ENCODE results near the gene TMEM255B. TPM values are rescaled to one million over a fixed set of nuclear protein-coding genes. Genes with fewer than 3 reads are reported as not detected.

The TMEM255B gene
- total RNA-seq, 1 experiment from 2014 or later, result 4.7 TPM

GRCh38 chr13:113732176-113732960 is 26.7 kb upstream of the TMEM255B start:
- Mint-ChIP-seq H3K27me3 (ENCODE audit: low read depth) (peaks cover 24% of the 10 kb centered on the region), H3K4me3 (no peak overlapping the region), H3K9me3 (peaks cover 11% of the 10 kb centered on the region), H3K4me1 (no peaks in the 10 kb centered on the region), H3K27ac (no peak overlapping the region), H3K36me3 (peaks cover 2% of the 10 kb centered on the region; the same call in 1 of the 2 replicates)
- POLR2A ChIA-PET, result no interaction called here
- ATAC-seq (no peak), DNase-seq (ENCODE audit: low spot score) (no peak)
- TF ChIP-seq NR1H2 (CRISPR knock-in tag; IDR thresholded peaks at IDR 0.05) (no peak), PRRX2 (CRISPR knock-in tag; IDR thresholded peaks at IDR 0.05) (no peak), NFYB (CRISPR knock-in tag; conservative IDR thresholded peaks at IDR 0.05; ENCODE audit: low read depth) (no peak), ZBTB21 (CRISPR knock-in tag; IDR thresholded peaks at IDR 0.05; ENCODE audit: borderline replicate concordance) (no peak), ATF1 (CRISPR knock-in tag; IDR thresholded peaks at IDR 0.05) (no peak), KAT7 (CRISPR knock-in tag; IDR thresholded peaks at IDR 0.05; ENCODE audit: borderline replicate concordance) (no peak)
- TF ChIP-seq, protein P1, sequence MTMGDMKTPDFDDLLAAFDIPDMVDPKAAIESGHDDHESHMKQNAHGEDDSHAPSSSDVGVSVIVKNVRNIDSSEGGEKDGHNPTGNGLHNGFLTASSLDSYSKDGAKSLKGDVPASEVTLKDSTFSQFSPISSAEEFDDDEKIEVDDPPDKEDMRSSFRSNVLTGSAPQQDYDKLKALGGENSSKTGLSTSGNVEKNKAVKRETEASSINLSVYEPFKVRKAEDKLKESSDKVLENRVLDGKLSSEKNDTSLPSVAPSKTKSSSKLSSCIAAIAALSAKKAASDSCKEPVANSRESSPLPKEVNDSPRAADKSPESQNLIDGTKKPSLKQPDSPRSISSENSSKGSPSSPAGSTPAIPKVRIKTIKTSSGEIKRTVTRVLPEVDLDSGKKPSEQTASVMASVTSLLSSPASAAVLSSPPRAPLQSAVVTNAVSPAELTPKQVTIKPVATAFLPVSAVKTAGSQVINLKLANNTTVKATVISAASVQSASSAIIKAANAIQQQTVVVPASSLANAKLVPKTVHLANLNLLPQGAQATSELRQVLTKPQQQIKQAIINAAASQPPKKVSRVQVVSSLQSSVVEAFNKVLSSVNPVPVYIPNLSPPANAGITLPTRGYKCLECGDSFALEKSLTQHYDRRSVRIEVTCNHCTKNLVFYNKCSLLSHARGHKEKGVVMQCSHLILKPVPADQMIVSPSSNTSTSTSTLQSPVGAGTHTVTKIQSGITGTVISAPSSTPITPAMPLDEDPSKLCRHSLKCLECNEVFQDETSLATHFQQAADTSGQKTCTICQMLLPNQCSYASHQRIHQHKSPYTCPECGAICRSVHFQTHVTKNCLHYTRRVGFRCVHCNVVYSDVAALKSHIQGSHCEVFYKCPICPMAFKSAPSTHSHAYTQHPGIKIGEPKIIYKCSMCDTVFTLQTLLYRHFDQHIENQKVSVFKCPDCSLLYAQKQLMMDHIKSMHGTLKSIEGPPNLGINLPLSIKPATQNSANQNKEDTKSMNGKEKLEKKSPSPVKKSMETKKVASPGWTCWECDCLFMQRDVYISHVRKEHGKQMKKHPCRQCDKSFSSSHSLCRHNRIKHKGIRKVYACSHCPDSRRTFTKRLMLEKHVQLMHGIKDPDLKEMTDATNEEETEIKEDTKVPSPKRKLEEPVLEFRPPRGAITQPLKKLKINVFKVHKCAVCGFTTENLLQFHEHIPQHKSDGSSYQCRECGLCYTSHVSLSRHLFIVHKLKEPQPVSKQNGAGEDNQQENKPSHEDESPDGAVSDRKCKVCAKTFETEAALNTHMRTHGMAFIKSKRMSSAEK (CRISPR knock-in tag; IDR thresholded peaks at IDR 0.05; ENCODE audit: borderline replicate concordance), result no peak
- CTCF ChIA-PET, result interaction anchor here (0.9 to 1.1 kb wide), 2 partner anchors 27 to 71 kb away, joined by 3 read pairs; partner anchors contain the start of gene TMEM255B

- Mint-ChIP-seq H3K27me3 (ENCODE audit: low read depth) (peaks cover 24% of the 10 kb centered on the region), H3K9me3 (peaks cover 11% of the 10 kb centered on the region), H3K4me3 (no peak overlapping the region), H3K4me1 (no peaks in the 10 kb centered on the region), H3K27ac (no peak overlapping the region), H3K36me3 (peaks cover 2% of the 10 kb centered on the region; the same call in 1 of the 2 replicates)
- no peak for TF ChIP-seq ZNF121 (CRISPR knock-in tag; IDR thresholded peaks at IDR 0.05)
- TF ChIP-seq FOXP1 (CRISPR knock-in tag; IDR thresholded peaks at IDR 0.05; ENCODE audit: borderline replicate concordance), result 0 out of 2 replicates have a peak, but pooled peaks have one; percentile 83
- TF ChIP-seq ARID4B (CRISPR knock-in tag; IDR thresholded peaks at IDR 0.05; ENCODE audit: borderline replicate concordance), result no peak
- TF ChIP-seq MAX (CRISPR knock-in tag; IDR thresholded peaks at IDR 0.05), result no peak
- TF ChIP-seq ELF4 (CRISPR knock-in tag; IDR thresholded peaks at IDR 0.05; ENCODE audit: low read depth), result no peak
- peak; percentile 39; the same call in 1 of the 2 replicates for TF ChIP-seq ZBTB21 (CRISPR knock-in tag; IDR thresholded peaks at IDR 0.05; ENCODE audit: borderline replicate concordance)
- ATAC-seq, result no peak
- no peak for DNase-seq (ENCODE audit: low spot score)
- ChIA-PET CTCF (no interaction called here), POLR2A (no interaction called here)
Measured at GRCh38 chr13:113732961-113733950, 25.8 kb upstream of the TMEM255B start.
